Kidney epithelial cell (primary cell): ENCODE results near the gene KRTAP5-4. TPM values are rescaled to one million over a fixed set of nuclear protein-coding genes. Genes with fewer than 3 reads are reported as not detected.
"Not testable (repeated sequence)": the region's sequence is repeated elsewhere in the genome, so short reads cannot be mapped to it uniquely, and the experiment has no call there.

Experiments
- DNase-seq: peaks from one replicate; pipeline ENCODE4 v3.0.0-alpha.2; 2010; ENCODE audit warnings: low read depth
- H3K27me3 ChIP-seq: 2 replicates; pipeline ENCODE4 v1.6.0; 2011; ENCODE audit warnings: low read length; ENCODE audit not compliant: control insufficient read depth, insufficient read depth
- H3K36me3 ChIP-seq: 2 replicates; pipeline ENCODE4 v1.5.1; 2011; ENCODE audit warnings: low read length; ENCODE audit not compliant: control insufficient read depth, insufficient read depth
- H3K4me3 ChIP-seq: 2 replicates; pipeline ENCODE4 v1.5.1; 2011; ENCODE audit warnings: low read depth, mild to moderate bottlenecking, control low read depth, low read length
- total RNA-seq: library from RNA; depleted of rRNA; stranded (reverse); fragments of >200 nt; gene quantifications from 2 replicates; pipeline ENCODE4 v1.2.3, GENCODE V29; 2015
- TF ChIP-seq, protein P1 (sequence below): IDR thresholded peaks from 2 replicates; pipeline ENCODE4 v1.5.1; 2011; ENCODE audit warnings: mild to moderate bottlenecking, moderate library complexity, low read length, control low read depth, inconsistent platforms; ENCODE audit not compliant: insufficient read depth, poor library complexity, severe bottlenecking

The KRTAP5-4 gene
- total RNA-seq, 1 donor from 2014 or later = not detected

DNA sequence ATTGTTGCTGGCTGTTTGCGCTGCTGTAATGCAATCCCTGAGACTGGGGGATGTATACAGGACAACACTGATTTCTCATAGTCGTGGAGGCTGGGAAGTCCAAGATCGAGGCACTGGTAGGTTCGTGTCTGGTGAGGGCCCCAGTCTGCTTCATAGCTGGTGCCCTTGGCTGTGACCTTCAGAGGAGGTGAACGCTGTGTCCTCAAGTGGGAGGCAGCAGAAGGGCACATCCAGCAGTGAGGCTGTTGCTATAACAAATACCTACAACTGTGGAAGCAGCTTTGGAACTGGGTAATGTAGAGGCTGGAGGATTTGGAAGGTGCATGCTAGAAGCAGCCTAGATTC lies 29.0 kb upstream of the KRTAP5-4 start:
- no peak for DNase-seq
- H3K4me3 ChIP-seq = no peak overlapping the region
- H3K36me3 ChIP-seq = no peaks in the 10 kb centered on the region
- TF ChIP-seq, protein P1, sequence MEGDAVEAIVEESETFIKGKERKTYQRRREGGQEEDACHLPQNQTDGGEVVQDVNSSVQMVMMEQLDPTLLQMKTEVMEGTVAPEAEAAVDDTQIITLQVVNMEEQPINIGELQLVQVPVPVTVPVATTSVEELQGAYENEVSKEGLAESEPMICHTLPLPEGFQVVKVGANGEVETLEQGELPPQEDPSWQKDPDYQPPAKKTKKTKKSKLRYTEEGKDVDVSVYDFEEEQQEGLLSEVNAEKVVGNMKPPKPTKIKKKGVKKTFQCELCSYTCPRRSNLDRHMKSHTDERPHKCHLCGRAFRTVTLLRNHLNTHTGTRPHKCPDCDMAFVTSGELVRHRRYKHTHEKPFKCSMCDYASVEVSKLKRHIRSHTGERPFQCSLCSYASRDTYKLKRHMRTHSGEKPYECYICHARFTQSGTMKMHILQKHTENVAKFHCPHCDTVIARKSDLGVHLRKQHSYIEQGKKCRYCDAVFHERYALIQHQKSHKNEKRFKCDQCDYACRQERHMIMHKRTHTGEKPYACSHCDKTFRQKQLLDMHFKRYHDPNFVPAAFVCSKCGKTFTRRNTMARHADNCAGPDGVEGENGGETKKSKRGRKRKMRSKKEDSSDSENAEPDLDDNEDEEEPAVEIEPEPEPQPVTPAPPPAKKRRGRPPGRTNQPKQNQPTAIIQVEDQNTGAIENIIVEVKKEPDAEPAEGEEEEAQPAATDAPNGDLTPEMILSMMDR = no peak
- peaks cover 32% of the 10 kb centered on the region for H3K27me3 ChIP-seq

DNA sequence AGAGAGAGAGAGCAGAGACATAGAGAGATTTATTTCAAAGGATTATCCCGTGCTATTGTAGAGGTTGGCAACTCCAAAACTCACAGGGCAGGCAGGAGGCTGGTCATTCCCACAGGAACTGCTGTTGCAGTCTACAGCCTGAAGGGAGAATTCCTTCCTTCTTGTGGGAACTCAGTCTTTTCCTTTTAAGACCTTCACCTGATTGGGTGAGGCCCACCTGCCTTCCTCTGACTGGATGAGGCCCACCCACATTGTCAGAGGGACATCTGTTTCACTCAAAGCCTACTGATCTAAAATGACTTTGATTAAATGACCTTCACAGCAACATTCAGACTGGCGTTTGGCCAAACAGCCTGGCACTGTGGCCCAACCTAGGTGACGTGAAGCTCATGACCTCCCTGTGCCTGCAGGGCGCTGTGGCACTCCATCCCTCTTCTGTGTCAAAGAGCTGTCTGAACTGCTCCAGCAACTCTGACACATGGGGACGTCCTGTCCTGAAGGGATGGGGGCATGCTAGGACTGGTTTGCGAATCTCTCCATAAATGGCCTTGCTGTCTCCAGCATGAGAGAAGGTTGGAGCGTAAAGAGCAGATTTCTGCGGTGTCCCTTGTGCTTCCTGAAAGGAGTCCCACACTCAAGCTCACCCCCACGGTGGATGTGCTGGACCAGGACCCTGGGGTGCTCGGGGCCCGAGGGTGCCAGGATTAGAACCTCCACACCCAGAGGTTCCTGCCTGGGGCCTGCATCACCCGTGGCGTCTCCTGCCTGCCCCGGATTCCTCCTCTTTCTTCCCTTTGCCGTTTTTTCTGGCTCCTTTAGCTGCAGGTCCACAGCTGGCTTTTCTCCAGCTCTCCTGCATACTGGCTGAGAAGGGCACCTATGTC lies 28.3 kb upstream of the KRTAP5-4 start:
- no peak for DNase-seq
- H3K36me3 ChIP-seq = no peaks in the 10 kb centered on the region
- TF ChIP-seq, protein P1 = no peak
- peaks cover 33% of the 10 kb centered on the region for H3K27me3 ChIP-seq
- no peak overlapping the region for H3K4me3 ChIP-seq

DNA sequence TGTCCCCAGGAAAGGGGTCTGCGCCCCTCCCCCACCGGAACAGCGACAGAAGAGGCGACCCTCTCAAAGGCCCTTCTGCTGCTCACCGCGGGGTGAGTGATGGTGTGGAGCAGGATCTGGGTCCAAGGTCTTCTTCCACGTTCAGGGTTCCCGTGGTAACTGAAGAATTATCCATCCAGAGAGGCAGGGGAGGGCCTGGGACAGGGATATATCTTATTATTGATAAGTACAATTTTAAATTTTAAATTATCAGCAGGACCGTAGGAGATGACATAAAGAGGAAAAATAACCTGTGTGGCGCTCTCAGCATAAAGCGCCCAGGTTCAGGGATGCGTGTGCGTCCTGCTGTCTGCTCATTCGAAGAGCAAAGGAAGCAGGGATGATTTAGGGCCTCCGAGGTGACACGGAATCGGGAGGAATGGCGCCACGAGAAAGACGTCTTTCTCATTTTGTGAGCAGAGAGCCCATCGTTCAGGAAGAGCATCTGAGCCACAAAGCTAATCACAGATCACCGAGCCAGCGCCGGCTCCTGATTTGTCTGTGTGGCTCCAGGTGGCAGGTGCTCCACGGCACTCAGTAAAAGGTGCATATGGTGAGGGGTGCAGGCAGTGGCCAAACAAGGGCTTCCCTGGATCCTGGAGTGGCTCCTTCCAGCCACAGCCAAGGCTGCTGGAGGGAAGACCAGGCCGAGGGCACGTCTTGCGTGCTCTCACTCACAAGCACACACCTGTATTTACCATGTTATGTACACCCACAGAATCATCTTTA lies 26.9 kb upstream of the KRTAP5-4 start:
- no peak for DNase-seq
- no peak overlapping the region for H3K4me3 ChIP-seq
- H3K36me3 ChIP-seq = no peaks in the 10 kb centered on the region
- TF ChIP-seq, protein P1 = no peak
- peaks cover 33% of the 10 kb centered on the region for H3K27me3 ChIP-seq

DNA sequence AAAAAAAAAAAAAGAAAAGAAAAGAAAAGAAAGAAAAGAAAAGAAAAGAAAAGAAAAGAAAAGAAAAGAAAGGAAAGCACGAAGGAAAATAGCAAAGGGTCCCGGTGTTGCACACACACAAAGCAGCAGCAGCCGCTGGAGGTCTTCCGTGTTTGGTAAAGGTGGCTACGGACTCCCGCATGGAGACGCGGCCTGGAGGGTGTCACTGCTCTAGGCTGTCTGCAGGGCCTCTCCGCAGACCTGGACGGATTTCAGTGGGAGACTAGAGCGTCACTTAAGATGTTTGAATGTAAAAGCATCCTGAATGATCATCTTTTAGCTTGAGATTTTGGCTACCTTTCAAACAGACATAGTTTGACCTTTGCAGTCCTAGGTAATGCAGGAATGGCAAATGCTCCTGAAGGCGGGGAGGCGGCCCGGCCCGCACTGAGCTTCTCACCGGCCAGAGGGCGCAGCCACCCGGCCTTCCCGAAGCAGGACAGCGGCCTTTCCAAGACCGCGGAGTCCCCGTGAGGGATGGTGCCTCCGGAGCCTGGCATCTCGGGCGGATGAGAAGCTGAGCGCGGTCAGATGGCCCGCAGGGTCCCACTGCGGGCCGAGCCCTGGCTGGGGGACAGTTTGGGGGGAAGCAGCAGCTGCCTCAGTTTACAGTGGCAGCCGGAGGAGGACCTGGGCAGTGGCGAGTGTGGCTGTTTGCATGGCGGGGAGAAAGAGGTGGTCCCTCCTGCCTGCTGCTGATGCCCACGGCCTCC lies 26.1 kb upstream of the KRTAP5-4 start:
- Histone ChIP-seq H3K27me3 (peaks cover 27% of the 10 kb centered on the region), H3K4me3 (no peak overlapping the region), H3K36me3 (no peaks in the 10 kb centered on the region)
- TF ChIP-seq, protein P1 = no peak
- no peak for DNase-seq

DNA sequence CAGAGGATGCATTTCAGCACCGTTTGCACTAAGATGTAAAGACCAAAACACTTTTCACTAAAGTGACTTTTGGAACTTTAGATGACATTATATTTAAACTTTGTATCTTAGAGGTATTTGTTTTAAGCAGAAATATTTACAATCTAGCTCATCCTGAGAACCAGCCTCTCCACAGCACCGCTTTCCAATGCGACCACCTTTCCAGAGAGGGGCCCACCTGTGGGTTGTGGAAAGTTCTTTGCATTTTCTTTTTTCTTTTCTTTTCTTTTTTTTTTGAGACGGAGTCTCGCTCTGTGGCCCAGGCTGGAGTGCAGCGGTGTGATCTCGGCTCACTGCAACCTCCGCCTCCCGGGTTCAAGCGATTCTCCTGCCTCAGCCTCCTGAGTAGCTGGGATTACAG lies 24.6 kb upstream of the KRTAP5-4 start:
- not testable (repeated sequence) for H3K36me3 ChIP-seq, H3K4me3 ChIP-seq, DNase-seq
- H3K27me3 ChIP-seq = peaks cover 20% of the 10 kb centered on the region

DNA sequence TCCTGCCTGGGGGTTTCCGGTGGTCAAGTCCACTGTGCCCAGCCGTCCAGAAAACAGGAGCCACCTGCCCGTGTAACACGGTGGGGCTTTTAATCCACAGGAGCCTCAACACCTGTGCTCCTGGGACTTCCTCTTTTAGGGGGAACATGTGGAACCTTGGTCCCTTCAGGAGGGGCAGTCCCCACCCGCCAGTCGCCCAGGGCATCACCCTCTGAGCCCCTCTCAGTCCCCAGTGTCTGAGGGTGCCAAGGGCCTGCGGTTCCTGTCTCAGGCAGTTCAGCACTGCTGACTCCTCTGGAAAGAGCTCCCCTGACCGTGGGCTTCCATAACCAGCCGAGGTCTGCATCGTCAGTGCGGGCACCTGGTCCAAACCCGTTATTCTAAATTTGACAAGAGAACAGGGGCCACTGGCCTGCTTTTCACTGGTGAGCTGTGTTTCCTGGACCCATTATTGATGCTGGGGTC lies 23.5 kb upstream of the KRTAP5-4 start:
- Histone ChIP-seq H3K27me3 (peaks cover 17% of the 10 kb centered on the region), H3K4me3 (no peak overlapping the region), H3K36me3 (no peaks in the 10 kb centered on the region)
- TF ChIP-seq, protein P1 = no peak
- no peak for DNase-seq
